Measurements from ENCODE around the gene PSEN1. TPM values are rescaled to one million over a fixed set of nuclear protein-coding genes. Genes with fewer than 3 reads are reported as not detected.
A peak's percentile ranks its signal among the peaks of the same experiment; 100 is the strongest.

Gene PSEN1
- total and polyA plus RNA-seq, 2 of the 8 experiments (the other 6 are each of a cell fraction or from before 2014, with no cell fraction given): 10.1 to 38.7 TPM

DNA sequence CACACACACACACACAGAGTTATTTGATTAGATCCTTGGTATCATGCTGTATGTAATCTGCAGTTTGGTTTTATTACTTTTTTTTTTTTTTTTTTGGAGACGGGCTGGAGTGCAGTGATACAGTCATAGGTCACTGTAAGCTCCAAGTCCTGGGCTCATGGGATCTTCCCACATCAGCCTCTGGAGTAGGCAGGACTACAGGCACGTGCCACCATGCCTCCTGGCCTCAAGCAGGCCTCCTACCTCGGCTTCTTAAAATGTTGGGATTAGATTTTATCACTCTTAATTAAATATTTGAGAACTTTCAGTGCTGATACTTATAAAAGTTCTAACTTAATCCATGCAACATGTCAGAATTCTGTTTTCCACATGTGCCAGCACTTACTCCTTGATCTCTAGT is 31.3 kb upstream of the PSEN1 start:
- no peaks in the 10 kb centered on the region for H3K23me2 ChIP-seq (ENCODE audit: low read depth, low read length)
- peak overlapping the region; percentile 68; the same call in 1 of the 2 replicates for H4K8ac ChIP-seq (ENCODE audit: extremely low read depth, insufficient read depth, low read length)
- no peak overlapping the region for H3K4me3 ChIP-seq (ENCODE audit: extremely low read depth in 1 of 4, insufficient read depth in 2 of 4, low read depth in 3 of 4, low read length in 4 of 4)
- H3K14ac ChIP-seq (ENCODE audit: insufficient read length): no peak overlapping the region
- H3K79me2 ChIP-seq (ENCODE audit: control insufficient read depth in 1 of 2, insufficient read depth in 2 of 2, low read length in 2 of 2): no peaks in the 10 kb centered on the region; a peak in 1 of 4 replicates
- H3K23ac ChIP-seq (ENCODE audit: insufficient read length): no peak overlapping the region
- no peak overlapping the region for H2BK20ac ChIP-seq (ENCODE audit: low read length)
- no peak overlapping the region for H4K5ac ChIP-seq (ENCODE audit: insufficient read length, low read depth, low read length)
- no peak overlapping the region for H3K18ac ChIP-seq (ENCODE audit: extremely low read depth, low read length)
- no peak overlapping the region for H3K4me2 ChIP-seq (ENCODE audit: insufficient read depth in 1 of 2, low read depth in 2 of 2, low read length in 2 of 2)
- ChIA-PET CTCF (ENCODE audit: partially characterized antibody) (no interaction called here), POLR2A (ENCODE audit: partially characterized antibody) (interaction anchor here (0.6 to 1.9 kb wide), 5 partner anchors 9 to 46 kb away, joined by 3 to 6 read pairs (median 4); no protein-coding TSS in a partner anchor)
- H4K20me1 ChIP-seq (replicated peaks in 1 of 2; ENCODE audit: control insufficient read depth in 1 of 2, insufficient read depth in 2 of 2, low read length in 2 of 2): peaks cover 2% of the 10 kb centered on the region in 2 experiments
- H3K27me3 ChIP-seq (replicated peaks in 1 of 4; ENCODE audit: control insufficient read depth in 3 of 4, extremely low read depth in 1 of 4, insufficient read depth in 3 of 4, low read length in 3 of 4): no peaks in the 10 kb centered on the region
- H3K4ac ChIP-seq (replicated peaks; ENCODE audit: insufficient read length, low read depth, low read length): no peak overlapping the region
- no peak overlapping the region for H2BK120ac ChIP-seq (replicated peaks; ENCODE audit: low read depth, low read length)
- WGBS, 2 experiments (ENCODE audit: extremely low coverage in 1 of 2, insufficient coverage in 1 of 2, insufficient read length in 1 of 2, insufficient replicate concordance in 2 of 2, low coverage in 1 of 2, low lambda C conversion rate in 2 of 2, missing lambda C conversion rate in 1 of 2): 93% methylated on average over 2 of the region's 3 CpGs; no CpG with 5 or more reads in 1 of the 2 experiments
- H2BK5ac ChIP-seq (ENCODE audit: low read depth, low read length): no peak overlapping the region
- H3K4me1 ChIP-seq (replicated peaks in 1 of 4; ENCODE audit: control insufficient read depth in 3 of 4, insufficient read depth in 4 of 4, low read length in 3 of 4): no peaks in the 10 kb centered on the region
- H3K27ac ChIP-seq (ENCODE audit: low read depth, low read length): no peak overlapping the region
- no peak overlapping the region for H4K91ac ChIP-seq (replicated peaks; ENCODE audit: insufficient read length, low read length)
- no peak overlapping the region for H2BK15ac ChIP-seq (ENCODE audit: low read length)
- no peaks in the 10 kb centered on the region for H3K79me1 ChIP-seq (ENCODE audit: low read depth, low read length)
- no peak overlapping the region for H2AK5ac ChIP-seq (ENCODE audit: low read depth, low read length)
- H3K36me3 ChIP-seq (ENCODE audit: control insufficient read depth in 2 of 4, insufficient read depth in 4 of 4, low read length in 3 of 4): peaks cover 31 to 98% (median 67%) of the 10 kb centered on the region in 4 experiments
- H3K9me3 ChIP-seq (ENCODE audit: insufficient read depth in 2 of 2, low read depth in 1 of 2, low read length in 1 of 2): no peaks in the 10 kb centered on the region
- no peak overlapping the region for H2BK12ac ChIP-seq (ENCODE audit: low read depth, low read length)
- no peak overlapping the region for H3K56ac ChIP-seq (replicated peaks; ENCODE audit: insufficient read length, low read depth, low read length)
- H2AFZ ChIP-seq (ENCODE audit: low read length): no peak overlapping the region
- DNase-seq (ENCODE audit: low read depth in 1 of 2, low spot score in 2 of 2): no peak
- no peak for FAIRE-seq
- H3K9ac ChIP-seq (replicated peaks in 1 of 4; ENCODE audit: extremely low read depth in 1 of 4, low read depth in 3 of 4, low read length in 3 of 4): no peak overlapping the region
- TF ChIP-seq RFX5 (IDR thresholded peaks at IDR 0.05; ENCODE audit: borderline replicate concordance, low read depth, low read length) (no peak), ASH2L (IDR thresholded peaks at IDR 0.05; ENCODE audit: low read length) (no peak), E2F6 (IDR thresholded peaks at IDR 0.05) (no peak), SIX5 (IDR thresholded peaks at IDR 0.05; ENCODE audit: low read depth, low read length) (no peak), KDM5A (IDR thresholded peaks at IDR 0.05; ENCODE audit: low read length) (no peak), RBBP5 (IDR thresholded peaks at IDR 0.05; ENCODE audit: borderline replicate concordance, low read depth, low read length) (no peak), SIN3A (conservative IDR thresholded peaks at IDR 0.05 in 1 of 2, IDR thresholded peaks at IDR 0.05 in 1 of 2; ENCODE audit: low read depth in 1 of 2, low read length in 2 of 2) (no peak), CHD1 (IDR thresholded peaks at IDR 0.05; ENCODE audit: low read depth, low read length) (no peak), TCF12 (IDR thresholded peaks at IDR 0.05; ENCODE audit: low read depth, low read length) (no peak), JUND (IDR thresholded peaks at IDR 0.05; ENCODE audit: low read length) (no peak), GABPA (IDR thresholded peaks at IDR 0.05; ENCODE audit: borderline replicate concordance, insufficient read depth, low read length) (no peak)
- TF ChIP-seq, protein P1, sequence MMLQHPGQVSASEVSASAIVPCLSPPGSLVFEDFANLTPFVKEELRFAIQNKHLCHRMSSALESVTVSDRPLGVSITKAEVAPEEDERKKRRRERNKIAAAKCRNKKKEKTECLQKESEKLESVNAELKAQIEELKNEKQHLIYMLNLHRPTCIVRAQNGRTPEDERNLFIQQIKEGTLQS (IDR thresholded peaks at IDR 0.05; ENCODE audit: insufficient read depth, low read depth, low read length): no peak

Data from H1 (cell line).